Sigmoid colon (tissue), 4 donors: ENCODE measurements around the gene NLRP4.

ENCODE experiments used
- POLR2AphosphoS5 ChIP-seq, 4 donors: sonication (generic); formaldehyde crosslinking; IDR thresholded peaks; one replicate each; pipeline ENCODE4 v1.6.1; 2017; ENCODE audit warnings: antibody characterized with exemption in 4 of 4
- TF ChIP-seq, protein P1 (sequence below), 4 experiments: fragments of 450-650 bp in 3 of 4; fragments of 200-600 bp in 1 of 4; IDR thresholded peaks; one replicate each; pipeline ENCODE4 v1.5.1; 2016 to 2019; ENCODE audit warnings: antibody characterized with exemption in 4 of 4, mild to moderate bottlenecking in 3 of 4, moderate library complexity in 2 of 4

DNA sequence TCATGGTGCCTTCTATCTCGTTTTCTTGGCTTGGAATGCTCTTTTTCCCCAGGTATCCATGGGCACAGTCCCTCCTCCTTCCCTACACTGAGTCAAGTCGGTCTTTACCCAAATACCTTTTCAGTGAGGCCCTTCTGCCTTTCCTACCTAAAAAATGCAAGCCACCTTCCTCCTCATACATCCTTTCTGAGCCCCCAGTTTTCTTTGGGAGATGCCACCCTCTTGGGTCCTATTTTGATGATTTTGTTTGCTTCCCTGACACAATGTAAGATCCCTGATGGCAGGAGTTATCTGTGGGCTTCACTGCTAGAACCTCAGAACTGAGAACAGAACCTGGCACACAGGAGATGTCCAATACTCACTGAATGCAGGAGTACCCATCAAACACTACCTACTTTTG lies 73.5 kb downstream of the NLRP4 start:
- TF ChIP-seq, protein P1, sequence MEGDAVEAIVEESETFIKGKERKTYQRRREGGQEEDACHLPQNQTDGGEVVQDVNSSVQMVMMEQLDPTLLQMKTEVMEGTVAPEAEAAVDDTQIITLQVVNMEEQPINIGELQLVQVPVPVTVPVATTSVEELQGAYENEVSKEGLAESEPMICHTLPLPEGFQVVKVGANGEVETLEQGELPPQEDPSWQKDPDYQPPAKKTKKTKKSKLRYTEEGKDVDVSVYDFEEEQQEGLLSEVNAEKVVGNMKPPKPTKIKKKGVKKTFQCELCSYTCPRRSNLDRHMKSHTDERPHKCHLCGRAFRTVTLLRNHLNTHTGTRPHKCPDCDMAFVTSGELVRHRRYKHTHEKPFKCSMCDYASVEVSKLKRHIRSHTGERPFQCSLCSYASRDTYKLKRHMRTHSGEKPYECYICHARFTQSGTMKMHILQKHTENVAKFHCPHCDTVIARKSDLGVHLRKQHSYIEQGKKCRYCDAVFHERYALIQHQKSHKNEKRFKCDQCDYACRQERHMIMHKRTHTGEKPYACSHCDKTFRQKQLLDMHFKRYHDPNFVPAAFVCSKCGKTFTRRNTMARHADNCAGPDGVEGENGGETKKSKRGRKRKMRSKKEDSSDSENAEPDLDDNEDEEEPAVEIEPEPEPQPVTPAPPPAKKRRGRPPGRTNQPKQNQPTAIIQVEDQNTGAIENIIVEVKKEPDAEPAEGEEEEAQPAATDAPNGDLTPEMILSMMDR (IDR thresholded peaks at IDR 0.05): no peak
- no peak for TF ChIP-seq POLR2AphosphoS5 (IDR thresholded peaks at IDR 0.05)
